ENCODE results near the gene ELOVL7.
"Not testable (repeated sequence)": the region's sequence is repeated elsewhere in the genome, so short reads cannot be mapped to it uniquely, and the experiment has no call there.

The ELOVL7 gene

GRCh38 chr5:60830581-60831127, 13.4 kb downstream of the ELOVL7 start:
- no peak for DNase-seq (ENCODE audit: low spot score)

DNA sequence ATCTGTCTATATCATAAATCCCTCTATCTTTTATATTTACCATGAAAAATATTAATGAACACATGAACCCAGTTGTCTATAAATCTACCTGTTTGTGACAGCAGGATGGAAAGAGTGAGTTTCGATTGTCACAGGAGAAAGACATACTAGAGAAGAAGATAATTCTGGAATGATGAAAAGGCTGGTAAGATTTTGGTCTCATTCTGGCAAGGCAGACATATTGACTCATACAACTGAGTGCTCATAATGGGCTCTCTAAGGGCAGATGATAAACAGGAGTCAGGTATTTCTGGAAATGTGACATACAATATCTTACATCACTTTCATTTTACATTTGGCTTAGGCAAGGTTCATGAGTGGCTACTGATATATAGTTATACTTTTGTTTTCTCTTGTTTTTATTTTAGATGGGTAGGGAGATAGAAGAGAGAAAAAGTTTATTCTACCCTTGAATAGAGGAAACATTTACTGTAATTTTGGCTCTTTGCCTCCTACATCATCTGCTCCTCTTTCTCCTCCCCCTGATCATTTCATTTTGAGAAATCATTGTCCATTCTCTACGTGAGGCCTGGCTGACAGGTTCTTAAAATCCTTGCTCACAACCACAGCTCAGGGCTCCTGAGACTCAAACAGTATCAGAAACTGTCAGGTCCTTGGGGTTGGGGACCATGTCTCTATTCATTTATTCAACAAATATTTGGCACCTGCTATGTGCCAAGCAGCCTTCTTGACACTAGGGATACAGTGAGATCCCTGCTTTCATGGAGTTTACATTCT, 14.4 kb downstream of the ELOVL7 start:
- DNase-seq (ENCODE audit: low spot score) = no peak

DNA sequence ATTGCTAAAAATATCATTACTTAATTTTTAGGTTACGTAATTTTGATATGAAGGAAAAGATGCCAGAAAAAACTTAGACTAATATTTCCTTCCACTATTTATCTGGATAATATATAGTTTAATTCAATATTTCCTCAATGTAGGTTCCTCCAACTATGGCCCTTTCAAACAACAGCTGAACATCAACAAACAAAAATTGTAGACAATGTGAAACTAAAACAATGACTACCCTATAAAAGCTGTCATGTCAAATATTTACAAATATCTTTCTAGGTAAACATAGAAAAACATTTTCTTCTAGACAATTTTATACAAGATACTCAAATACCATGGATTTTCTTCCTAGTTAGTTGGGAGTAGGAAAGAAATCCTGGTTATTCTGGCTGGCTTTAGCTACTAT, 16.9 kb downstream of the ELOVL7 start:
- DNase-seq (ENCODE audit: low spot score) = no peak

GRCh38 chr5:60826653-60827052, 17.4 kb downstream of the ELOVL7 start:
- no peak for DNase-seq (ENCODE audit: low spot score)

GRCh38 chr5:60823574-60823973, 20.5 kb downstream of the ELOVL7 start:
- DNase-seq (ENCODE audit: low spot score) = no peak

DNA sequence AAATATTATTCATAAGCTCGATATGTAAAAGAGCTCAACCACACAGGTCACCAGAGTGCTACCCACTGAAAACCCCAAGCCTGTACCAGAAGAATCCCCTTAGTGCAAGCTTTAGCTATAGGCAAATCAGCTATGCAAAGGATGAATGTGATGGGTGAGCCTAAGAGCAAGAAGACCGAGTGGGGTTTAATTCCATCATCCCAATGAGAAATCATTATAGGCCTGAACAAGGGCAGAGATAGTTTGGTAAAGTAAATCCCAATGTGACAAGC, 21.8 kb downstream of the ELOVL7 start:
- DNase-seq (ENCODE audit: low spot score) = no peak

DNA sequence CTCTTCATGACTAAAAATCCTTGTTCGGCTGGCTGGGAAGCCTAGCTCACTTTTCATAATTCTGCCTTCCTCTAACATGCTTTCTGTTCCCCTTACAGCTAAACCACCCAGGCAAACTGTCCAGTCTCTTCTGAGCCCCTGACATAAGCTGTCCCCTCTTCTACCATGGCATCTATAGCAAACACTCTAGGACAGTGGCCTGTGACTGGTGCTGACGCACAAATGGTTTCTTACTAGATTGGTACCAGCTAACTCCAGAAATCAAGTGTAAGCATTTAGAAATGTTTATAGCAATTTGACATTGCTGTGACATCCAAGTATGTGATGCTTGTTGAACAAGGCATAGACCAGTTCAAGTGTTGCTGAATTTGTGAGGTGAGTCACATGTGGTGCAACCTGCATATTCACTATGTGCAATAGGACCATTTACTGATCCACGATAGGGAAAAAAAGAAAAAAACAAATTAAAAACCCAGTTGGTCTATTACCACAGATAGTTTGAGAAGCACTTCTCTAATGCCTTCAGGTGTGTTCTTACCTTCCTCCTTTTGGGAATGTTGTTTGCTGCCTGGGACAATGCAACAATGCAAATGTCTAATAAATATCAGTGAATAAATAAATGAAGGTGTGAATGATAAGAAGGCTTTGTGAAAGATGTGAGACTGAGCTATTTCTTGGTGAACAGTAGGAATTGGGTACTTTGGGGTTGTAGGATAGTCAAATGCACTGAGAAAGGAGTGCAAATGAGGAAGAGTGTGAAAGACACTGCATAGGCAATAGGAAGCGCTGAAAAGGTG, 22.4 kb downstream of the ELOVL7 start:
- no peak for DNase-seq (ENCODE audit: low spot score)

GRCh38 chr5:60820593-60821487, 23.2 kb downstream of the ELOVL7 start:
- no peak for DNase-seq (ENCODE audit: low spot score)

DNA sequence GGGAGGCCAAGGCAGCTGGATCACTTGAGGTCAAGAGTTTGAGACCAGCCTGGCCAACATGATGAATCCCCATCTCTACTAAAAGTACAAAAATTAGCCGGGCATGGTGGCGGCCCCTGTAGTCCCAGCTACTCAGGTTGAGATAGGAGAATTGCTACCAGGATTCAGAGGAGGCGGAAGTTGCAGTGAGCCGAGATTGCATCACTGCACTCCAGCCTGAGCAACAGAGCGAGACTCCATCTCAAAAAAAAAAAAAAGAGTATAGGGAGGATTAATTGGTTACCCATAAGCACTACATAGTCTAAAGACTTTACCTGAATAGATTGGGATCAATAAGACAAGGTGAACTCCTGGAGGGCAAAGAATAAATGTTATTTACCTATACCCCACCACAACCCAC, 27.9 kb downstream of the ELOVL7 start:
- not testable (repeated sequence) for DNase-seq (ENCODE audit: low spot score)

DNA sequence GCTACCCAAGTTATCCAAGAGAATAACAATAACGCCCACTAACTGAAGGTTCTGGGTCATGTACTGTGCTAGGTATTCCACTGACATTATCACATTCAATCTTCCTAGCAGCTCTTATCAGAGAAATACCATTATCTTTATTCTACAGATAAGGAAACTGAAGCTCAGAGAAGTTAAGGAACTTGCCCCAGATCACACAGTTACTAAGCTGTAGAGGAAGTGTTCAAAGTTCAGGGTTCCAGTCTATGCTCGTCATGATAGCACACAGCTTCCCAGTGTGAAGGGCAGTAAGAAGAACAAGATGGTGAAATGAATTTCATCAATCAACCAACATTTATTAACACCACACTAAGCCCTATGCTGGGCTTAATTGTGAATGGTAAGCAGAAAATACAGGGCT, 29.6 kb downstream of the ELOVL7 start:
- DNase-seq (ENCODE audit: low spot score) = no peak

- no peak for DNase-seq (ENCODE audit: low spot score)
Measured at GRCh38 chr5:60812426-60812825, 31.6 kb downstream of the ELOVL7 start.

DNA sequence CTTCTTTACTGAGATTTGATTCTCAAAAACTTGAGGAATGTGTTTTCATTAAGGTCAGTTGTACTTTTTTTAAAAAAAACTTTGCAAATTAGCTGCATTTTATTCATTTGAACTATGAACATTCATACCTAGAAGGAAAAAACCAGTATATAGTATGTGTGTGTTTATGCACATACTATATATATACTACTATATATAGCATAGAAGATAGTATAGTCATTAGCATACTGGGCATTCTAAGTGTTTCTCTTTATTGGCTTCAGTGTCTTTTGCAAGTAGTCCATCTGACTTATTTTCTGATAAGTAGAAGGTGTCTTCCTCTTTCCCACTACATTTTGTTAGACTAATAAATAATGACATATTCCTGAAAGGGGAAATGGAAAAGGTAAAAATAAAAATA, 33.0 kb downstream of the ELOVL7 start:
- DNase-seq (ENCODE audit: low spot score) = no peak

DNA sequence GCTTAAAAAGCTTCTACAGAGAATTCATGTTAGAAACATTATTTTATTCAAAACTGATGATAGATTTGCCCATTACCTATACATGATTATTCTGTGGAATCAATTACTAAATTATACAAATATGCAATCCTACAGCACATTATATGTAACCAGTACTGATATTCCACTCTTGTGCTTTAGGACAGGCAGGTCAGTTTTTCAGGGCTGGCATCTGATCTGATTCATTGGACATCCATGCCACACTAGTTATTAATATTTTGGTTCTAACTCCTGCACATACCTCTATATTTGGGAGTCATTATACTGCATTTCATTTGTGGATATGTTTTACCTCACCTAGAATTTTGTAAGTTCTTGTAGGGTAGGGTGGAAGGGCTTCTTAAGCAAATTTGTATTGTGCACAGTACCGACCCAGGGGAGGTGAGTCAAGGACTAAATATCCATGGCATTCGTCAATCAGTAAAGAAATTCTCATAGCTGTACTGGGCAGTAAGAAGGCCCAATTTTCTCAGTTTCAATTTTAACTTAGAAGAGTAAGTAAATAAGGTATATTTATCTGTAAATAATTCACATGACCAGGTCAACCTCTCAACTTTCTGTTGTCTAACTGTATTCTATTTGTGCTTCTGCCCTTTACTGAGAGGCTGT, 33.5 kb downstream of the ELOVL7 start:
- DNase-seq (ENCODE audit: low spot score) = no peak

DNA sequence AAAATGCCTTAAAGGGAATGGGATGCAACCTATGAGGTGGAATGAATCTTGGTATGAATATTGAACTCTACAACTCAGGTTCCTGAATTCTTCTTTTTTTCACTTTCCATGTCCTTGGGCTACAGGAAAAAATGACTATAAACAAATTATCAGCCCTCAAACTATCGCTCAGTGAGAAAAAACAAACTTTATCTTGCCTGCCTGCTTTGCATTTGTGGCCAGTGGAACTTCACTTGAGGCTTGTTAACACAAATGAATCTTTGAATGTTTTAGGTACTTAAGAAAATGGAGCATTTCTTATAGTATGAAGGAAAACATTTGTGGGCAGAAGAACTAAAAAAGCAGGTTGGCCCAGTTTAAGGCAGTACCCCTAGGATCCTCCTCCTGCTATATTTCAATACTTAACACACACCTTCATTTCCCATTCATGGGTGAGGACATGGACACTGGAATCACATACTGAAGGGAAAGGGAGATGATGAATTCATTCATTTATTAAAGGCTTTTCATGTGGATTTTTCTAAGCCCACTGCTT, 34.1 kb downstream of the ELOVL7 start:
- no peak for DNase-seq (ENCODE audit: low spot score)

DNA sequence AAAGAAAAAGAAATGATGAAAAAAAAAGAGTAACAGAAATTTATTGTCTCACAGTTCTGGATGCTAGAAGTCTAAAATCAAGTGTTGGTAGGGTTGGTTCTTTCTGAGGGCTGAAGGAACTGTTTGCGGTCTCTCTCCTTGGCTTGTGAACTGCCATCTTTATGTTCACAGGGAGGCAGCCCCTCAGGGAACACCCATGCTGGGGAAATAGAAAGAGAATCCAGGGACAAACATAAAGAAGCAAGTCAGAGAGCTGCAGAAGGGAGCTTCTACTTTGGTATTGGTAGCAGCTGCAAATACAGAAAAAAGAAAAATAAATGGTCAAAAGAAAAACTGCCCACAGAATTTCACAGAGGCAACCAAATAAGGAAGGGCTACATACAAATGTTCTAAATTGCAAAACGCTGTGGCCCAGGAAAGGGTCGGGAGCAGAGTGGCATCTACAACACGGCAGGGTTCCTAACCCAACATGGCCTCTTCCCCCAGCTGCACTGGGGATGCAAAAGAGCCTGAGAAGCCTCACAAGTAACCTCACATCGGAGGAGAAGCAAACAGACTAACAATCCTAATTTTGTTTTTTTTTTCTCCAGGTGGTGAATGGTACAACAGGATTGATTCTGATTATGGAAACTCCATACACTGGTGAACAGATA, 37.4 kb downstream of the ELOVL7 start:
- DNase-seq (ENCODE audit: low spot score) = no peak

DNA sequence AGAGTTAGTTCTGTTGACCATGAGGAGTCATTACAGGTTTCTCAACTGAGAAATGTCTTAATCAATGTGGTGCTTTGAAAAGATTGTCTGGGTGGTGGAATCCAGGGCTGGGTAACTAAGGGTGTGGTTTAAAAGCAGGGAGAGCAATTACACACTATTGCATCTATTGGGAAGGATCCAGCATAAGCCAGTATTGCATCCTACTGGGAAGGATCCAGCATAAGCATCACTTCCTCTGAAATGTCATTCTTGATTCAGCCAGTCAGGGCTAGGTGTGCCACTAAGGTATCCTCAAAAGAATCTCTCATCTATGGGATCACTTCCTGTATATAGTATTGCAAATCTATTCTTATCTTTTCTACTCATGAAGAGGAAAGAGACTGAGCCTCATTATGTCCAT, 38.6 kb downstream of the ELOVL7 start:
- DNase-seq (ENCODE audit: low spot score) = no peak

DNA sequence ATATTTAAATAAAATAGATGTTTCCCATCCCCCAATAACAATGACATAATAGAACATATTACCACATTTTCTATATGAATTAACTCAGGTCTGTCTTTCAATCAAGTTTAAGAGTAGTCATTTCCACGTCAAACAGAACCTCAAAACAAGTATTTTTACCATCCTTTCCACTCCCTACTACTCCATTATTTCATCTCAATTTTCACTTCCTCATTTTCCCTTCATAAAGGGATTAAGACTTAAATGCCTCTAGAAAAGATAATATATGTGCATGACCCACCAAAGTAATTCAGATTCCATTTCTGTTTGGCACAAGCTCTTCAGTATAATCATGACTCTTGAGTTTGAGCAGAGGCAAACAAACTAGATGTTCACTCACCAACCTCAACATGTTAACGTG, 40.4 kb downstream of the ELOVL7 start:
- DNase-seq (ENCODE audit: low spot score) = no peak

GRCh38 chr5:60802986-60803385, 41.1 kb downstream of the ELOVL7 start:
- no peak for DNase-seq (ENCODE audit: low spot score)

- DNase-seq (ENCODE audit: low spot score) = no peak
Measured at GRCh38 chr5:60802226-60802625, 41.8 kb downstream of the ELOVL7 start.

DNA sequence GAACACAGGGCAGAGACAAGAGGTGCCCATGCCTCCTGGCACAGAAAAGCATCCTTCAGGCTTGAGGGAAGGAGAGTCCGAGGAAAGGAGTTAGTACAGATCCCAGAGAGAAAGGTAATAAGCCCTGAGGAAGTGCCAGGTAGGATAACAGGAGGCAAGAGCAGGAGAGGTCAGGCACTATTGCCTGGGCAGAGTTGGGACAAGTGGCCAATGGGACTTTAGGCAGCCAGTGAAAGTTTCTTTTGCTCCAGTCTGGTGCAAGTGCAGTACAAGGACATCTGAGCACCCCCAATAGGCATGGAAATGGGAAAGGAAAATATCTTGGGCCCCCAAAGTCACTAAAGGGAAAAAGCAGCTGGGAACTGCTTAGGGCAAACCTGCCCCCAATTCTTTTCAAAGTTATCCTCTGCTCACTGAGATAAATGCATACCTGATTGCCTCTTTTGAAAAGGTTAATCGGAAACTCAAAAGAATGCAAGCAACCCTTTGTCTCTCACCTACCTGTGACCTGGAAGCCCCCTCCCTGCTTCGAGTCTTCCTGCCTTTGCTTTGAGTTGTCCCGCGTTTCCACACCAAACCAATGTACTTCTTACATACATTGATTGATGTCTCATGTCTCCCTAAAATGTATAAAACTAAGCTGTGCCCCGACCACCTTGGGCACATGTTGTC, 46.5 kb downstream of the ELOVL7 start:
- DNase-seq (ENCODE audit: low spot score) = no peak

Data from Ammon's horn (tissue), 1 donor.